ENCODE measurements around the gene BCL2L15.

DNA sequence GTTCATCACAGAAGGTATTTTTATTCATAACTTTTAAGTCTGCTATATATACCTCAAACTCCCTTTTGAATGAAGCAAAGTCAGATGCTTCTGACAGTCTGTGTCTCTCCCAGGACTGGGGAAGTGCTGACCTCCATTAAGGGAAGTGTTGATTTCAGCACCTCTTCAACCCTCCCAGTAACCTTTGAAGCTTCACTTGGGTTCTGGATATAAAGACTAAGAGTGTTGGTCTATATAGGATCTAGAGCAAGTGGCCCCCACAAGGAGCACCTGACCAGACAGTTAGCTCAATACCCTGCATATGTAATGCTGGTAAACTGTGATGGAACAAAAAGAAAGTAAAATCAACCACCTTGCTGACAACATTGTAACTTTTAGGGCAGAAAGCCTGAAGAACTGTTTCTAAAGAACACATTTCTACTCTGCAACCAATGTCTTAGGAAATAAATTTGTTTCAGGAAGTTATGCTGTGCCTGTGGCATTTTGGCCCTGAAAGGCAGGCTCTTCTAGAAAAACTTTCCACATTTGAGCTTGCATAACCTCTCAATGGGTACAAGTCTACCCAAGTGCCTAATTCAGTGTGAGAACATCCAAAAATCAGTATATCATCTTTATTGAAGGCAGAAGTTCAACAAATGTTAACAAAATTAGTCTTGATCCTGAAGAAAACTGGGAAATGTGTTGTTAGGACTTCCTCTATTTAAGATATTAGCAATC, 15.0 kb downstream of the BCL2L15 start:
- TF ChIP-seq, protein P1, sequence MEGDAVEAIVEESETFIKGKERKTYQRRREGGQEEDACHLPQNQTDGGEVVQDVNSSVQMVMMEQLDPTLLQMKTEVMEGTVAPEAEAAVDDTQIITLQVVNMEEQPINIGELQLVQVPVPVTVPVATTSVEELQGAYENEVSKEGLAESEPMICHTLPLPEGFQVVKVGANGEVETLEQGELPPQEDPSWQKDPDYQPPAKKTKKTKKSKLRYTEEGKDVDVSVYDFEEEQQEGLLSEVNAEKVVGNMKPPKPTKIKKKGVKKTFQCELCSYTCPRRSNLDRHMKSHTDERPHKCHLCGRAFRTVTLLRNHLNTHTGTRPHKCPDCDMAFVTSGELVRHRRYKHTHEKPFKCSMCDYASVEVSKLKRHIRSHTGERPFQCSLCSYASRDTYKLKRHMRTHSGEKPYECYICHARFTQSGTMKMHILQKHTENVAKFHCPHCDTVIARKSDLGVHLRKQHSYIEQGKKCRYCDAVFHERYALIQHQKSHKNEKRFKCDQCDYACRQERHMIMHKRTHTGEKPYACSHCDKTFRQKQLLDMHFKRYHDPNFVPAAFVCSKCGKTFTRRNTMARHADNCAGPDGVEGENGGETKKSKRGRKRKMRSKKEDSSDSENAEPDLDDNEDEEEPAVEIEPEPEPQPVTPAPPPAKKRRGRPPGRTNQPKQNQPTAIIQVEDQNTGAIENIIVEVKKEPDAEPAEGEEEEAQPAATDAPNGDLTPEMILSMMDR (CRISPR knock-in tag; IDR thresholded peaks at IDR 0.05) = no peak
- TF ChIP-seq CBX5 (CRISPR knock-in tag; IDR thresholded peaks at IDR 0.05; ENCODE audit: borderline replicate concordance) = no peak
- TF ChIP-seq TAF1 (CRISPR knock-in tag; IDR thresholded peaks at IDR 0.05) = no peak

All from HepG2 (cell line).